Measurements from ENCODE around the gene DCXR. TPM values are rescaled to one million over a fixed set of nuclear protein-coding genes. Genes with fewer than 3 reads are reported as not detected.

DCXR gene
- total and polyA plus RNA-seq, 2 of the 13 experiments (the other 11 are each of a cell fraction or from before 2014, with no cell fraction given) = 287 to 311 TPM

DNA sequence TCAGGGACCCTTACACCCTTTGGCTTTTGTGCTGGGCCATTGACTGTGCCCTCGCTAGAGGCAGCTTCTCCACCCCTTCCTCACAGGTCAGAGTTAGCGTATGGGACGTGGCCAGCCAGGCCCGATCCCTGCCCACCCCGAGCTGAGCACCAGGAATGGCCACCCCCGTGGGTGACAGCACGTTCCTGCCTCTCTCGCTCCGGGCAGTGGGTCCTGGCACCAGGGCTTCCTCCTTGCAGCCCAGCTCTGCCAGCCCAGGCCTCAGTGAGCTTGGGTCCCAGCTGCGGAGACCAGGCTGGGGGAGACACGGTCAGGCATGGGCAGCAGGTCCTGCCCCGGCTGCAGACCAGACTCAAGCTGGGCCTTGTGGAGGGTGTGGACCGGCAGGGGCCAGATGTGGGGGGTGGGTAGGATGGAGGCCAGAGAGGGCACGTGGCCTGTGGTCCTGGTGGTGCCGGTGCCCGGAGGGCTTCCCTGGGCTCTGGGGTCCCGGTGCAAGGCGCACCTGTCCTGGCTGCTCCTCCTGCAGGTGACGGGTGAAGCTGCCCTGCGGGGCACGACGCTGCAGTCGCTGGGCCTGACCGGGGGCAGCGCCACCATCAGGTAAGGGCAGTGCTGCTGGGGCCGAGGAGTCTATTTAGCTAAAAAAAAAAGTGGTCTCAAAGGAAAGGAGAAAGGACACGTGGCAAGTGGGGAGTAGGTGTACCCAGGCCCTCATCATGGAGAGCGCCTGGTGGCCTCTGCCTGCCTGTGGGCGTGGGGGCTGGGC lies 41.9 kb downstream of the DCXR start (continued):
- TF ChIP-seq ZNF552 (CRISPR knock-in tag; IDR thresholded peaks at IDR 0.05; ENCODE audit: borderline replicate concordance) (no peak), ZNF577 (CRISPR knock-in tag; IDR thresholded peaks at IDR 0.05; ENCODE audit: borderline replicate concordance, low read depth) (no peak), ZC3H13 (CRISPR knock-in tag; IDR thresholded peaks at IDR 0.05) (peak; percentile 96), ZNF383 (CRISPR knock-in tag; IDR thresholded peaks at IDR 0.05; ENCODE audit: borderline replicate concordance) (no peak), KLF9 (CRISPR knock-in tag; IDR thresholded peaks at IDR 0.05; ENCODE audit: low read depth) (no peak; the same call in 1 of the 2 replicates), HNRNPK (IDR thresholded peaks at IDR 0.05; ENCODE audit: low read depth, low read length, poor library complexity, severe bottlenecking) (peak; percentile 66), ZNF17 (CRISPR knock-in tag; IDR thresholded peaks at IDR 0.05) (no peak), FOXO1 (CRISPR knock-in tag; IDR thresholded peaks at IDR 0.05) (no peak; the same call in 1 of the 2 replicates), LCORL (IDR thresholded peaks at IDR 0.05) (no peak; the same call in 1 of the 2 replicates), LCORL (CRISPR knock-in tag; IDR thresholded peaks at IDR 0.05) (peak; percentile 58)
- TF ChIP-seq, protein P1, sequence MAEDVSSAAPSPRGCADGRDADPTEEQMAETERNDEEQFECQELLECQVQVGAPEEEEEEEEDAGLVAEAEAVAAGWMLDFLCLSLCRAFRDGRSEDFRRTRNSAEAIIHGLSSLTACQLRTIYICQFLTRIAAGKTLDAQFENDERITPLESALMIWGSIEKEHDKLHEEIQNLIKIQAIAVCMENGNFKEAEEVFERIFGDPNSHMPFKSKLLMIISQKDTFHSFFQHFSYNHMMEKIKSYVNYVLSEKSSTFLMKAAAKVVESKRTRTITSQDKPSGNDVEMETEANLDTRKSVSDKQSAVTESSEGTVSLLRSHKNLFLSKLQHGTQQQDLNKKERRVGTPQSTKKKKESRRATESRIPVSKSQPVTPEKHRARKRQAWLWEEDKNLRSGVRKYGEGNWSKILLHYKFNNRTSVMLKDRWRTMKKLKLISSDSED (CRISPR knock-in tag; IDR thresholded peaks at IDR 0.05) = no peak
- TF ChIP-seq, protein P2, sequence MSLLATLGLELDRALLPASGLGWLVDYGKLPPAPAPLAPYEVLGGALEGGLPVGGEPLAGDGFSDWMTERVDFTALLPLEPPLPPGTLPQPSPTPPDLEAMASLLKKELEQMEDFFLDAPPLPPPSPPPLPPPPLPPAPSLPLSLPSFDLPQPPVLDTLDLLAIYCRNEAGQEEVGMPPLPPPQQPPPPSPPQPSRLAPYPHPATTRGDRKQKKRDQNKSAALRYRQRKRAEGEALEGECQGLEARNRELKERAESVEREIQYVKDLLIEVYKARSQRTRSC (CRISPR knock-in tag; IDR thresholded peaks at IDR 0.05; ENCODE audit: low read depth) = no peak; the same call in 1 of the 2 replicates
- TF ChIP-seq, protein P3, sequence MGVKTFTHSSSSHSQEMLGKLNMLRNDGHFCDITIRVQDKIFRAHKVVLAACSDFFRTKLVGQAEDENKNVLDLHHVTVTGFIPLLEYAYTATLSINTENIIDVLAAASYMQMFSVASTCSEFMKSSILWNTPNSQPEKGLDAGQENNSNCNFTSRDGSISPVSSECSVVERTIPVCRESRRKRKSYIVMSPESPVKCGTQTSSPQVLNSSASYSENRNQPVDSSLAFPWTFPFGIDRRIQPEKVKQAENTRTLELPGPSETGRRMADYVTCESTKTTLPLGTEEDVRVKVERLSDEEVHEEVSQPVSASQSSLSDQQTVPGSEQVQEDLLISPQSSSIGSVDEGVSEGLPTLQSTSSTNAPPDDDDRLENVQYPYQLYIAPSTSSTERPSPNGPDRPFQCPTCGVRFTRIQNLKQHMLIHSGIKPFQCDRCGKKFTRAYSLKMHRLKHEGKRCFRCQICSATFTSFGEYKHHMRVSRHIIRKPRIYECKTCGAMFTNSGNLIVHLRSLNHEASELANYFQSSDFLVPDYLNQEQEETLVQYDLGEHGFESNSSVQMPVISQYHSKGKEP (CRISPR knock-in tag; IDR thresholded peaks at IDR 0.05) = no peak; the same call in 1 of the 2 replicates
- TF ChIP-seq, protein P4, sequence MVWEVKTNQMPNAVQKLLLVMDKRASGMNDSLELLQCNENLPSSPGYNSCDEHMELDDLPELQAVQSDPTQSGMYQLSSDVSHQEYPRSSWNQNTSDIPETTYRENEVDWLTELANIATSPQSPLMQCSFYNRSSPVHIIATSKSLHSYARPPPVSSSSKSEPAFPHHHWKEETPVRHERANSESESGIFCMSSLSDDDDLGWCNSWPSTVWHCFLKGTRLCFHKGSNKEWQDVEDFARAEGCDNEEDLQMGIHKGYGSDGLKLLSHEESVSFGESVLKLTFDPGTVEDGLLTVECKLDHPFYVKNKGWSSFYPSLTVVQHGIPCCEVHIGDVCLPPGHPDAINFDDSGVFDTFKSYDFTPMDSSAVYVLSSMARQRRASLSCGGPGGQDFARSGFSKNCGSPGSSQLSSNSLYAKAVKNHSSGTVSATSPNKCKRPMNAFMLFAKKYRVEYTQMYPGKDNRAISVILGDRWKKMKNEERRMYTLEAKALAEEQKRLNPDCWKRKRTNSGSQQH (CRISPR knock-in tag; IDR thresholded peaks at IDR 0.05; ENCODE audit: low read depth) = peak; percentile 46; the same call in 1 of the 2 replicates
- TF ChIP-seq, protein P5, sequence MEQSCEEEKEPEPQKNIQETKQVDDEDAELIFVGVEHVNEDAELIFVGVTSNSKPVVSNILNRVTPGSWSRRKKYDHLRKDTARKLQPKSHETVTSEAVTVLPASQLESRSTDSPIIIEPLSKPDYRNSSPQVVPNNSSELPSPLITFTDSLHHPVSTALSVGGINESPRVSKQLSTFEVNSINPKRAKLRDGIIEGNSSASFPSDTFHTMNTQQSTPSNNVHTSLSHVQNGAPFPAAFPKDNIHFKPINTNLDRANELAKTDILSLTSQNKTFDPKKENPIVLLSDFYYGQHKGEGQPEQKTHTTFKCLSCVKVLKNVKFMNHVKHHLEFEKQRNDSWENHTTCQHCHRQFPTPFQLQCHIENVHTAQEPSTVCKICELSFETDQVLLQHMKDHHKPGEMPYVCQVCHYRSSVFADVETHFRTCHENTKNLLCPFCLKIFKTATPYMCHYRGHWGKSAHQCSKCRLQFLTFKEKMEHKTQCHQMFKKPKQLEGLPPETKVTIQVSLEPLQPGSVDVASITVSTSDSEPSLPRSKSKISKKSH (CRISPR knock-in tag; IDR thresholded peaks at IDR 0.05; ENCODE audit: borderline replicate concordance) = peak; percentile 64; the same call in 1 of the 2 replicates
- TF ChIP-seq, protein P6, sequence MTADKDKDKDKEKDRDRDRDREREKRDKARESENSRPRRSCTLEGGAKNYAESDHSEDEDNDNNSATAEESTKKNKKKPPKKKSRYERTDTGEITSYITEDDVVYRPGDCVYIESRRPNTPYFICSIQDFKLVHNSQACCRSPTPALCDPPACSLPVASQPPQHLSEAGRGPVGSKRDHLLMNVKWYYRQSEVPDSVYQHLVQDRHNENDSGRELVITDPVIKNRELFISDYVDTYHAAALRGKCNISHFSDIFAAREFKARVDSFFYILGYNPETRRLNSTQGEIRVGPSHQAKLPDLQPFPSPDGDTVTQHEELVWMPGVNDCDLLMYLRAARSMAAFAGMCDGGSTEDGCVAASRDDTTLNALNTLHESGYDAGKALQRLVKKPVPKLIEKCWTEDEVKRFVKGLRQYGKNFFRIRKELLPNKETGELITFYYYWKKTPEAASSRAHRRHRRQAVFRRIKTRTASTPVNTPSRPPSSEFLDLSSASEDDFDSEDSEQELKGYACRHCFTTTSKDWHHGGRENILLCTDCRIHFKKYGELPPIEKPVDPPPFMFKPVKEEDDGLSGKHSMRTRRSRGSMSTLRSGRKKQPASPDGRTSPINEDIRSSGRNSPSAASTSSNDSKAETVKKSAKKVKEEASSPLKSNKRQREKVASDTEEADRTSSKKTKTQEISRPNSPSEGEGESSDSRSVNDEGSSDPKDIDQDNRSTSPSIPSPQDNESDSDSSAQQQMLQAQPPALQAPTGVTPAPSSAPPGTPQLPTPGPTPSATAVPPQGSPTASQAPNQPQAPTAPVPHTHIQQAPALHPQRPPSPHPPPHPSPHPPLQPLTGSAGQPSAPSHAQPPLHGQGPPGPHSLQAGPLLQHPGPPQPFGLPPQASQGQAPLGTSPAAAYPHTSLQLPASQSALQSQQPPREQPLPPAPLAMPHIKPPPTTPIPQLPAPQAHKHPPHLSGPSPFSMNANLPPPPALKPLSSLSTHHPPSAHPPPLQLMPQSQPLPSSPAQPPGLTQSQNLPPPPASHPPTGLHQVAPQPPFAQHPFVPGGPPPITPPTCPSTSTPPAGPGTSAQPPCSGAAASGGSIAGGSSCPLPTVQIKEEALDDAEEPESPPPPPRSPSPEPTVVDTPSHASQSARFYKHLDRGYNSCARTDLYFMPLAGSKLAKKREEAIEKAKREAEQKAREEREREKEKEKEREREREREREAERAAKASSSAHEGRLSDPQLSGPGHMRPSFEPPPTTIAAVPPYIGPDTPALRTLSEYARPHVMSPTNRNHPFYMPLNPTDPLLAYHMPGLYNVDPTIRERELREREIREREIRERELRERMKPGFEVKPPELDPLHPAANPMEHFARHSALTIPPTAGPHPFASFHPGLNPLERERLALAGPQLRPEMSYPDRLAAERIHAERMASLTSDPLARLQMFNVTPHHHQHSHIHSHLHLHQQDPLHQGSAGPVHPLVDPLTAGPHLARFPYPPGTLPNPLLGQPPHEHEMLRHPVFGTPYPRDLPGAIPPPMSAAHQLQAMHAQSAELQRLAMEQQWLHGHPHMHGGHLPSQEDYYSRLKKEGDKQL (CRISPR knock-in tag; IDR thresholded peaks at IDR 0.05; ENCODE audit: low read depth) = 0 out of 2 replicates have a peak, but pooled peaks have one; percentile 35
